HG03135 (cell line): Measurements from ENCODE around the gene KLRG1.

ENCODE experiments used
- ATAC-seq: cut with Tn5 transposase; IDR thresholded peaks from one replicate; pipeline ENCODE4 v1.9.1; 2021; ENCODE audit warnings: mild to moderate bottlenecking, moderate library complexity; ENCODE audit not compliant: unreplicated experiment

The KLRG1 gene

GRCh38 chr12:8985213-8985754 is 4.1 kb upstream of the KLRG1 start:
- no peak for ATAC-seq

- no peak for ATAC-seq
Measured at GRCh38 chr12:8987163-8987562, 2.2 kb upstream of the KLRG1 start.

- ATAC-seq, result no peak
Measured at GRCh38 chr12:8987685-8988084, 1.7 kb upstream of the KLRG1 start.

- no peak for ATAC-seq
Measured at GRCh38 chr12:8991371-8992345, 2.3 kb downstream of the KLRG1 start.

- ATAC-seq, result no peak
Measured at GRCh38 chr12:8993827-8994226, 4.5 kb downstream of the KLRG1 start.

GRCh38 chr12:8995021-8995775 is 5.9 kb downstream of the KLRG1 start:
- no peak for ATAC-seq

- peak; percentile 93 for ATAC-seq
Measured at GRCh38 chr12:8996682-8997405, 7.5 kb downstream of the KLRG1 start.

- ATAC-seq, result no peak
Measured at GRCh38 chr12:9001233-9001632, 11.9 kb downstream of the KLRG1 start.

GRCh38 chr12:9002335-9002734 is 13.0 kb downstream of the KLRG1 start:
- ATAC-seq, result no peak

GRCh38 chr12:9022592-9022991 is 33.2 kb downstream of the KLRG1 start:
- no peak for ATAC-seq

- ATAC-seq, result no peak
Measured at GRCh38 chr12:9024512-9024911, 35.2 kb downstream of the KLRG1 start.

- ATAC-seq, result no peak
Measured at GRCh38 chr12:9027161-9028059, 38.1 kb downstream of the KLRG1 start.

GRCh38 chr12:9030776-9031175 is 41.4 kb downstream of the KLRG1 start:
- no peak for ATAC-seq

GRCh38 chr12:9032202-9032964 is 43.0 kb downstream of the KLRG1 start:
- ATAC-seq, result no peak

GRCh38 chr12:9033265-9033887 is 44.0 kb downstream of the KLRG1 start:
- ATAC-seq, result no peak

GRCh38 chr12:9034095-9034494 is 44.7 kb downstream of the KLRG1 start:
- ATAC-seq, result no peak

GRCh38 chr12:9036227-9036626 is 46.9 kb downstream of the KLRG1 start:
- ATAC-seq, result no peak

GRCh38 chr12:9037431-9037830 is 48.1 kb downstream of the KLRG1 start:
- no peak for ATAC-seq
